Activated CD8-positive, alpha-beta T cell treated with anti-CD3 and anti-CD28 coated beads for 36 hours (primary cell): ENCODE results near the gene PLEKHG2. TPM values are rescaled to one million over a fixed set of nuclear protein-coding genes. Genes with fewer than 3 reads are reported as not detected.
A peak's percentile ranks its signal among the peaks of the same experiment; 100 is the strongest.

Source experiments
- ATAC-seq: fragments of 200-7000 bp; cut with Tn5 transposase; one replicate; pipeline ENCODE4 v1.10.0; 2021; ENCODE audit warnings: mild to moderate bottlenecking, moderate library complexity
- CTCF ChIA-PET: fragments of 350-600 bp; sonication (Branson Sonifier 250); formaldehyde crosslinking; loops from one replicate; lab custom pipeline; 2021; ENCODE audit warnings: antibody characterized with exemption; lab: Charles Lee
- POLR2A ChIA-PET: fragments of 350-600 bp; sonication (Branson Sonifier 250); formaldehyde crosslinking; loops from one replicate; lab custom pipeline; 2021; ENCODE audit warnings: antibody characterized with exemption; lab: Charles Lee
- DNase-seq: peaks from one replicate; pipeline ENCODE4 v3.0.0-alpha.2; 2020
- H3K27ac Mint-ChIP-seq: one replicate; pipeline ENCODE4 v1.8.0; 2021; ENCODE audit warnings: mild to moderate bottlenecking, mixed read lengths
- H3K27me3 Mint-ChIP-seq: one replicate; pipeline ENCODE4 v1.8.0; 2021; ENCODE audit warnings: mixed read lengths
- H3K36me3 Mint-ChIP-seq: one replicate; pipeline ENCODE4 v1.8.0; 2021; ENCODE audit warnings: low read depth, mixed read lengths
- H3K4me1 Mint-ChIP-seq: one replicate; pipeline ENCODE4 v1.8.0; 2021; ENCODE audit warnings: low read depth, mixed read lengths
- H3K4me3 Mint-ChIP-seq: one replicate; pipeline ENCODE4 v1.8.0; 2021; ENCODE audit warnings: mild to moderate bottlenecking, moderate library complexity, mixed read lengths
- H3K9me3 Mint-ChIP-seq: one replicate; pipeline ENCODE4 v1.8.0; 2021; ENCODE audit warnings: mixed read lengths
- intact Hi-C: fragments of 100-400 bp; cut with micrococcal nuclease; formaldehyde crosslinking; loops from one replicate; pipeline ENCODE4 v1.10.0; 2022
- total RNA-seq, 2 experiments: library from RNA; stranded (reverse); gene quantifications; one replicate each; pipeline ENCODE4 v1.2.3, GENCODE V29; 2021
- TF ChIP-seq, protein P1 (sequence below): fragments of 200-600 bp; IDR thresholded peaks from one replicate; pipeline ENCODE4 v1.8.0; 2022; ENCODE audit warnings: antibody characterized with exemption, mild to moderate bottlenecking

PLEKHG2 gene
- total RNA-seq, 2 experiments from 2014 or later, result 35.9 to 42.8 TPM

DNA sequence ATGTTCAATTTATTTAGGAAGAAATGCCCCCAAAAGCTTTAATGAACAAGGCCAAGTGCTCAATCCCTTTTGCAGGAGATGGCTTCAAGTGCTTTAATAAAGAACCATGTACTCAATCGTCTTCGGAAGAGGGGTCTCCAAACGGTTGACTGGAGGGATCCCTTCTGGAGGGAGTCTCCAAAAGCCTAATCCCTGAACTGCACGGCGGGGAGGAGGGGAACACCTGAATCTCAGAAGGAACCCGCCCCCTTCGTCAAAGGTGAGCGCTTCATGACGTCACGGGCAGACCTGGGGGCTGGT, 22.1 kb upstream of the PLEKHG2 start:
- peak; percentile 88 for DNase-seq
- ChIA-PET POLR2A (interaction anchor here (1.0 to 3.9 kb wide), 17 partner anchors 9 to 149 kb away, joined by 3 to 27 read pairs (median 5); partner anchors contain the start of genes GMFG, PLEKHG2, RPS16 and ZFP36), CTCF (interaction anchor here (1.0 to 2.1 kb wide), 6 partner anchors 11 to 55 kb away, joined by 3 to 17 read pairs (median 4); partner anchors contain the start of genes GMFG and SAMD4B)
- ATAC-seq, result no peak
- Mint-ChIP-seq H3K9me3 (no peaks in the 10 kb centered on the region), H3K27ac (peak overlapping the region; percentile 99), H3K4me3 (peak overlapping the region; percentile 97), H3K36me3 (peaks cover 46% of the 10 kb centered on the region), H3K4me1 (peaks cover 37% of the 10 kb centered on the region), H3K27me3 (no peaks in the 10 kb centered on the region)
- intact Hi-C loops, result loop anchor here (2.0 kb wide), 1 partner anchor 40 kb away; no protein-coding TSS in a partner anchor
- TF ChIP-seq, protein P1, sequence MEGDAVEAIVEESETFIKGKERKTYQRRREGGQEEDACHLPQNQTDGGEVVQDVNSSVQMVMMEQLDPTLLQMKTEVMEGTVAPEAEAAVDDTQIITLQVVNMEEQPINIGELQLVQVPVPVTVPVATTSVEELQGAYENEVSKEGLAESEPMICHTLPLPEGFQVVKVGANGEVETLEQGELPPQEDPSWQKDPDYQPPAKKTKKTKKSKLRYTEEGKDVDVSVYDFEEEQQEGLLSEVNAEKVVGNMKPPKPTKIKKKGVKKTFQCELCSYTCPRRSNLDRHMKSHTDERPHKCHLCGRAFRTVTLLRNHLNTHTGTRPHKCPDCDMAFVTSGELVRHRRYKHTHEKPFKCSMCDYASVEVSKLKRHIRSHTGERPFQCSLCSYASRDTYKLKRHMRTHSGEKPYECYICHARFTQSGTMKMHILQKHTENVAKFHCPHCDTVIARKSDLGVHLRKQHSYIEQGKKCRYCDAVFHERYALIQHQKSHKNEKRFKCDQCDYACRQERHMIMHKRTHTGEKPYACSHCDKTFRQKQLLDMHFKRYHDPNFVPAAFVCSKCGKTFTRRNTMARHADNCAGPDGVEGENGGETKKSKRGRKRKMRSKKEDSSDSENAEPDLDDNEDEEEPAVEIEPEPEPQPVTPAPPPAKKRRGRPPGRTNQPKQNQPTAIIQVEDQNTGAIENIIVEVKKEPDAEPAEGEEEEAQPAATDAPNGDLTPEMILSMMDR, result no peak

DNA sequence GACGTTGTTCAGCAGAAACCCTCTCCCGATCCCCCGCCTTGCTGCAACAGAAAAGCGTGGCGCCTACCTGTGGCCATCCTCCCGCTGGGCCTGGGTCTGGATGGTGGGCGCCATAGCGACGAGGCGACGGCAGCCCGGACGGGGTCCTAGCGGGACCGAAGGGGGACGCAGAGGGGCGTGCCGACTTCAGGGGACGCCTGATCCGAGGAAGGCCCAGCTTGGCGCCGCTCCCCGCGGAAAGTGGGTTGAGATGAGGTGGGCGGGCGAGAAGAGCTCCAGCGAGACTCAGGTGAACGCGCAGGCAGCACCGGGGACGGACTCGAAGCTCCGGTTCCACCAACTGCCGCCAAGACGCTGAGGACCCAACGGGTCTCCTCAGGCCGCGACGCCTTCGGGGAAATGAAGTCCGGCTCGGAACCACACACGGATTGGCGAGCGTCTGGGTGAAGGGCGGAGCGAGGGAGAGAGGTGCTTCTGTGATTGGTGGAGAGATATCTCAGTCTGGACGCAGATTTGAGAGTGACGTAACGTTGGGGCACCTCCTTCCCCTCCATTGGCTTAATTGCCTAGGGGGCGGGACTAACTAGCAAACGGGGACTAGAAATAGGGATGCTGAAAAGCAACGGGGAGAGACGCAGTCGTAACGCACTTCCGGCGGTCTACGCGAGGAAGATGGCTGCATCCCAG, 21.6 kb upstream of the PLEKHG2 start, which contains the start of the genes MED29 and PAF1:
Gene MED29, plus strand, starts transcription at position 628 of the 687 bp plus-strand sequence. Its CDS starts 45 bp downstream, at position 673.
Gene PAF1, minus strand, starts transcription at position 356 of the 687 bp plus-strand sequence. Its CDS starts 242 bp downstream, at position 114.
- intact Hi-C loops, result loop anchor here (2.0 kb wide), 1 partner anchor 40 kb away; no protein-coding TSS in a partner anchor
- Mint-ChIP-seq H3K9me3 (no peaks in the 10 kb centered on the region), H3K27ac (peak within 1 kb of the TSS; percentile 99), H3K36me3 (peaks cover 47% of the 10 kb centered on the region), H3K4me1 (peaks cover 37% of the 10 kb centered on the region), H3K27me3 (no peaks in the 10 kb centered on the region), H3K4me3 (peak within 1 kb of the TSS; percentile 97)
- CTCF ChIA-PET, result interaction anchor here (1.0 to 2.1 kb wide), 12 partner anchors 10 to 142 kb away, joined by 3 to 17 read pairs (median 4); partner anchors contain the start of genes EID2B, GMFG, PLEKHG2 and SAMD4B
- TF ChIP-seq, protein P1, result no peak
- DNase-seq (peak; percentile 98), ATAC-seq (peak; percentile 94)
- POLR2A ChIA-PET, result interaction anchor here (0.9 to 3.9 kb wide), 19 partner anchors 9 to 148 kb away, joined by 3 to 27 read pairs (median 5); partner anchors contain the start of genes GMFG, PLEKHG2, RPS16 and ZFP36

DNA sequence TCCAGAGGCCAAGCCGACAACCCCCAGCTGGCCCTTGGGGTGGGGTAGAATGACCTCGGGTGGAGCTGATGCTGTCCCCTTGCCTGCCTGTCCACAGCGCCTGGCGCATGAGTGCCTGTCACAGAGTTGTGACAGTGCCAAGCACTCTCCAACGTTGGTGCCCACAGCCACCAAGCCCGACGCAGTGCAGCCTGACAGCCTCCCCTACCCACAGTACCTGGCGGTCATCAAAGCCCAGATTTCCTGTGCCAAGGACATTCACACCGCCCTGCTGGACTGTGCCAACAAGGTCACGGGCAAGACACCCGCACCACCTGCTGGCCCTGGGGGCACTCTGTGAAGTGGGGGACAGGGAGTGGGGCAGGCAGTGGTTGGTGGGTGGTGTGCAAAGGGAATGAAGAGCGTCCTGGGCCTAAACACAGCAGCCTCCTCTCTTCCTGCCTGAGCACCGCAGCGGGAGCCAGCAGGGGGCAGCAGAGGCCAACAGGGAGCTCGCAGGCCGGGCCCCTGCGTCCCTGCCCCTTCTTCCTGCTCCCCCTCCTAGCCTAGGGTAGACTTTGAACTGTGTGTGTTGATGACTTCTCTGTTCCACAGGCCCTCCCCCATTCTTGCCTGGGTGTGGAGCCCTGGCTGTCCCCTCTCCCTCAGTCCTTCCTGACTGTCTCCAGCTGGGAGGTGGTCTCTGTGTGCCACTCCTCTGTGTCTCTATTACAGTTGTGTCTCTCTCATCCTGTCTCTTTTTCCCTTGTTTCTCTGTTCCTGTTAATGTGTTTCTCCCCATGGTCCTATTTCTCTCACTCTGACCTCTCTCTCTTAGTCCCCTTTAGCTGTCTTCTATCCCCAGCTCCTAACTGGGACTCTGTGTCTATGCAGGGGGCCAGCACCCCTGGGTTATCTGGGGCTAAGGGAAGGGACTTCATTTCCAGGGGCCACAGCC, 14.8 kb upstream of the PLEKHG2 start:
- Mint-ChIP-seq H3K27ac (peak overlapping the region; percentile 90), H3K27me3 (no peaks in the 10 kb centered on the region), H3K9me3 (no peaks in the 10 kb centered on the region), H3K4me1 (peaks cover 65% of the 10 kb centered on the region), H3K4me3 (peak overlapping the region; percentile 44), H3K36me3 (peaks cover 29% of the 10 kb centered on the region)
- intact Hi-C loops, result loop anchor here (1.0 kb wide), 1 partner anchor 15 kb away; the partner anchor contains the start of gene PLEKHG2
- CTCF ChIA-PET, result interaction anchor here (0.6 to 8.5 kb wide), 18 partner anchors 10 to 184 kb away, joined by 3 to 153 read pairs (median 4); partner anchors contain the start of genes PLEKHG2, RPS16, SAMD4B and ZFP36
- POLR2A ChIA-PET, result interaction anchor here (0.6 to 9.9 kb wide), 13 partner anchors 10 to 253 kb away, joined by 3 to 80 read pairs (median 6); partner anchors contain the start of genes PLEKHG2, RPS16, SAMD4B and ZFP36
- TF ChIP-seq, protein P1, result peak; percentile 92
- ATAC-seq, result peak; percentile 64
- peak; percentile 97 for DNase-seq

DNA sequence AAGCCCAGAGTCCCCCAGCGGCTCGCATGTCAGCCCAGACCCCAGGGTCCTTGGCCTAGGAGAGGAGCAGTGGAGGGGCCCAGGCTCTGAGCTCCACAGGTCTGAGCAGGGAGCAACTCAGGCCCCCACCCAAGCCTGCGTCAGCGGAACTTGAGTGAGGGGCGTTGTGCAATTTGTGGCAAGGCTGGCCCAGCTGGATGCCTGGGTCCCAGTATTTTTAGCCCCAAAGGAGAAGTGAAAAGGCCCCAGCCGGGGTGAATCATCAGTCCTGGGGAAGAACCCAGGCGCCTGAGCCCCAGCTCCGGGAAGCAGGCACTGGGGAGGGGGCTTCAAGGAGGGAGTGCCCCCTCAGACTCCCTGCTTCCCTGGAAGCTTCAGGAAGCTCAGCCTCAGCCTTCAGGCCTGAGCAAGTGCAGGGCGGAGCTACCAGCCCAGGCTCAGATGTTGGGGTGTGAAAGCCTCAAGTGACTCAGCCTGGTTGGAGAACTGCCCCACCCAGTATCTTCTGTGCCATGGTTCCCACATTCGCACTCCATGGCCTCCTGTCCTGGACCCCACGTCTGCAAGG, 14.1 kb upstream of the PLEKHG2 start:
- H3K27ac Mint-ChIP-seq, result peak overlapping the region; percentile 90
- TF ChIP-seq, protein P1, result no peak
- ATAC-seq, result peak; percentile 29
- H3K36me3 Mint-ChIP-seq, result peaks cover 28% of the 10 kb centered on the region
- peak overlapping the region; percentile 44 for H3K4me3 Mint-ChIP-seq
- ChIA-PET POLR2A (interaction anchor here (0.6 to 9.9 kb wide), 13 partner anchors 9 to 254 kb away, joined by 3 to 80 read pairs (median 6); partner anchors contain the start of genes PLEKHG2, RPS16, SAMD4B and ZFP36), CTCF (interaction anchor here (0.6 to 8.5 kb wide), 18 partner anchors 9 to 185 kb away, joined by 3 to 153 read pairs (median 4); partner anchors contain the start of genes PLEKHG2, RPS16, SAMD4B and ZFP36)
- DNase-seq, result peak; percentile 81
- H3K9me3 Mint-ChIP-seq, result no peaks in the 10 kb centered on the region
- H3K4me1 Mint-ChIP-seq, result peaks cover 64% of the 10 kb centered on the region
- intact Hi-C loops, result no loop called here
- H3K27me3 Mint-ChIP-seq, result no peaks in the 10 kb centered on the region
